Measurements from ENCODE around the gene HTRA3.

HTRA3 gene

DNA sequence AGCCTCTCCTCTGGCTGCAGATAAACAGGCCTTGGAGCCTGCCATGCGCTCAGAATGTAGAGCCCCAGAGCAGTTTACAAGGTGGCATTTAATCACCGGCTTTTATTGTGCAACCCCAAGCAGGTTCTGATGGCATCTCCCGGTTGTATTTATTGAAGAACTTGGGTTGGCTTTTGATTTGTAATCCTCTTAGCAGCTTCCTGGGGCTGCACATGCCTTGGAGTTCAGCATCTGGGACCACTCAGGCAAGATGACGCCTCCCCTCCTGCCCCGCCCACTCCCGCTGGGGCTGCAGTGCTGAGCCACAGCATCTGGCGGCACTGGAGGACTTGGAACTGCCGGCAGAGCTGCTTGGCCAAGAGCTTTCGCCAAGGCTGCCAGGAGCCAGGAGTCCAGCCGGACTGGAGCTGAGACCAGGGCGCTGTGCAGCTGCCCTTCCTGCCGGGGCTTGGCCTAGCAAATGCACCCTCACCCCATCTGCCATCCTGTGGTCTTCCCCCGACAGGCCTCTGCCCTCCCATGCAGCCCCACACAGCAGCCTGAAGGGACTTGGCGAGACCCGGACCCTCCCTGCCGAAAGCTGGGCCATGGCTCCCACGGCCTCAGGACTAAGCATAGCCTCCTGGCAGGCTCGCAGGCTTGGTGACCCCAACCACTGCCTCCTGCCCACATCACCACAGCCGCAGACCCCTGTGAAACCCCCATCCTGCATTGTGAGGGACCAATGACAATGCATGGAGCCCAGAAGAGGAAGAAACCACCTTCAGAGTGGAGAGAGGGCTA lies 5.4 kb downstream of the HTRA3 start:
- TF ChIP-seq, protein P1, sequence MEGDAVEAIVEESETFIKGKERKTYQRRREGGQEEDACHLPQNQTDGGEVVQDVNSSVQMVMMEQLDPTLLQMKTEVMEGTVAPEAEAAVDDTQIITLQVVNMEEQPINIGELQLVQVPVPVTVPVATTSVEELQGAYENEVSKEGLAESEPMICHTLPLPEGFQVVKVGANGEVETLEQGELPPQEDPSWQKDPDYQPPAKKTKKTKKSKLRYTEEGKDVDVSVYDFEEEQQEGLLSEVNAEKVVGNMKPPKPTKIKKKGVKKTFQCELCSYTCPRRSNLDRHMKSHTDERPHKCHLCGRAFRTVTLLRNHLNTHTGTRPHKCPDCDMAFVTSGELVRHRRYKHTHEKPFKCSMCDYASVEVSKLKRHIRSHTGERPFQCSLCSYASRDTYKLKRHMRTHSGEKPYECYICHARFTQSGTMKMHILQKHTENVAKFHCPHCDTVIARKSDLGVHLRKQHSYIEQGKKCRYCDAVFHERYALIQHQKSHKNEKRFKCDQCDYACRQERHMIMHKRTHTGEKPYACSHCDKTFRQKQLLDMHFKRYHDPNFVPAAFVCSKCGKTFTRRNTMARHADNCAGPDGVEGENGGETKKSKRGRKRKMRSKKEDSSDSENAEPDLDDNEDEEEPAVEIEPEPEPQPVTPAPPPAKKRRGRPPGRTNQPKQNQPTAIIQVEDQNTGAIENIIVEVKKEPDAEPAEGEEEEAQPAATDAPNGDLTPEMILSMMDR (conservative IDR thresholded peaks at IDR 0.05; ENCODE audit: low read length), result peak; percentile 67
- peak; percentile 96 for DNase-seq (ENCODE audit: low read depth)
- H3K4me3 ChIP-seq (ENCODE audit: low read length), result no peak overlapping the region

DNA sequence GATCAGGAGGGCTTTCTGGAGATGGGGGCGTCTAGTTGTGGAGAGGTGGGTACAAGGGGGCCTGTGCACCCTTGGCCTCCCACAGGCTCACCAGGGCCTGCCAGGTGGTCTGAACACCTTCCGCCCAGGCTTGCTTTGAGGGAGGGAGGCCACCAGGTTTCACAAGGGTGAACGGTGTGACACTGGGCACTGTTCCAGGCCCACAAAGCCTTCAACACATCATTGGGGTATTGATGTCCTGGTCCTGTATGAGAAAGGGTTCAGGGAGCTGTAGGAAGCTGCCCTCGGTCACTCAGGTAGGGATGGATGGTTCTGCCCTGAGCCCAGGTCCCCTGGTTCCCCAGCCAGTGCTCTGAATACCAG lies 6.0 kb downstream of the HTRA3 start:
- no peak overlapping the region for H3K4me3 ChIP-seq (ENCODE audit: low read length)
- no peak for DNase-seq (ENCODE audit: low read depth)
- TF ChIP-seq, protein P1 (conservative IDR thresholded peaks at IDR 0.05; ENCODE audit: low read length), result no peak

- peak; percentile 50 for DNase-seq (ENCODE audit: low read depth)
- TF ChIP-seq, protein P1 (conservative IDR thresholded peaks at IDR 0.05; ENCODE audit: low read length), result no peak
- no peak overlapping the region for H3K4me3 ChIP-seq (ENCODE audit: low read length)
These were observed 7.0 kb downstream of the HTRA3 start for GRCh38 chr4:8276358-8277240.

- TF ChIP-seq, protein P1 (conservative IDR thresholded peaks at IDR 0.05; ENCODE audit: low read length), result no peak; the same call in 1 of the 2 replicates
- H3K4me3 ChIP-seq (ENCODE audit: low read length), result no peak overlapping the region
- no peak for DNase-seq (ENCODE audit: low read depth)
These were observed 7.9 kb downstream of the HTRA3 start for GRCh38 chr4:8277356-8278008.

DNA sequence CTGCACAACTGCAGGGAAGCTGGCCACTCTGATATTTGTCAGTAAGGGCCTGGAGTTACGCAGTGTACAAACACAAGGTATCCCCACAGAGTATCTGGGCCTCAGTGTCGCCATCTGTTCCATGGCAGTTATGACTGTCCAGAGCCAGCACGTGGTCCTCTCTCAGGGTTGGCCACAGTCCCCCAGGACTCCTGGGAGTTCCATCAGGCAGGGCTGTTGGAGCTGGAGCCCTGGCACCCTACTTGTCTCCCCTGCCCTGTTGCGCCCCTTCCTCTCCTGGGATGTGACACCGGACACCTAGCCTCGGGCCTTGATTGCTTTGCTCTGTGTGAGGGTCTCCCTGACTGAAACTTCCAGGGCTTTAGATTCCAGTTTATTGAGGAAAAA lies 8.4 kb downstream of the HTRA3 start:
- TF ChIP-seq, protein P1 (conservative IDR thresholded peaks at IDR 0.05; ENCODE audit: low read length), result no peak
- DNase-seq (ENCODE audit: low read depth), result peak; percentile 29
- no peak overlapping the region for H3K4me3 ChIP-seq (ENCODE audit: low read length)

DNA sequence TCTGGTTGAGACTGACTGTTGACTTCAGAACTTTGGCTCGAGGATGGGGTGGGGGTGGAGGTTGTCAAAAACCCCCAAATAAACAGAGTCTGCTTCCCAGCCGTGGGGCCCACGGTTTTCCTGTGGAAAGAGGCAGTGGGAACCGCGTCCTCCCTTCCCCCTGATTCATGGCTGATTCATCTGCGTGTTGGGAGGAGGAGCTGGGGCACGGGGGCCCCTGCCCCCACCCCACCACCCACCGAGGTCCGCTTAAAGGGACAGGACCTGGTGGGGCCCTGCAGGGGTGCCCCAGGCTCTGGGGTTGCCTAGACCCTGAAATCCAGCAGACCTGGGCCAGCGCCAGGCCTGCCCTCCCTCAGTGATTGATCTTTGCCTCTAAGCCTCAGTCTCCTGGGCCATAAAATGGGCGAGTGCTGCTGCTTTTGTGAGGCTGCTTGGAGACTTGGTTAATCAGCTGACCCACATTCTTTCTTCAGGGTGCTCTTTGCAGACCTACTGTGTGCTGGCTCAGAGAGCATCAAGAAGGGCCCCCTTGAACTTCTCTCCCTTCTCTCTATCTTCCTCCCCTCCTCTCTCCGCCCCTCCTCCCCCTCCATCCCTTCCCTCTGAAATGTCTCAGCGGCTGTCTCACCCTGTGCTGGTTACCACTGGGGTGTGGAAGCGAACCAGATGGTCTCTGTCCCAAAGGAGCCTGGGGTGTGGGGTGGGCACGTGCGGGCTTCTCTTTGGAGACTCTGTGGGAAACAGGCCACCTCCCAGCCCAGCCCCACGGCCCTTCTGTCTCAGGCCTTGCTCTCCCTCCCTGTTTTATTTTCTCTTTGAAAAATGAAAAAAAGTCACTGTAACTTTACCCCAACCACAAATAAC lies 9.1 kb downstream of the HTRA3 start:
- TF ChIP-seq, protein P1 (conservative IDR thresholded peaks at IDR 0.05; ENCODE audit: low read length), result no peak
- peak; percentile 88 for DNase-seq (ENCODE audit: low read depth)

More for the DNA sequence above, 9.1 kb downstream of the HTRA3 start:
- no peak overlapping the region for H3K4me3 ChIP-seq (ENCODE audit: low read length)

Data from AG10803 (cell line).